CD4-positive, alpha-beta T cell treated with Interleukin-17A for 4 hours (primary cell): Measurements from ENCODE around the gene EFNA1.

Experiments used
- DNase-seq: peaks from one replicate; pipeline ENCODE4 v3.0.0-alpha.2; 2020; ENCODE audit warnings: mixed read lengths

The EFNA1 gene, protein sequence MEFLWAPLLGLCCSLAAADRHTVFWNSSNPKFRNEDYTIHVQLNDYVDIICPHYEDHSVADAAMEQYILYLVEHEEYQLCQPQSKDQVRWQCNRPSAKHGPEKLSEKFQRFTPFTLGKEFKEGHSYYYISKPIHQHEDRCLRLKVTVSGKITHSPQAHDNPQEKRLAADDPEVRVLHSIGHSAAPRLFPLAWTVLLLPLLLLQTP

DNA sequence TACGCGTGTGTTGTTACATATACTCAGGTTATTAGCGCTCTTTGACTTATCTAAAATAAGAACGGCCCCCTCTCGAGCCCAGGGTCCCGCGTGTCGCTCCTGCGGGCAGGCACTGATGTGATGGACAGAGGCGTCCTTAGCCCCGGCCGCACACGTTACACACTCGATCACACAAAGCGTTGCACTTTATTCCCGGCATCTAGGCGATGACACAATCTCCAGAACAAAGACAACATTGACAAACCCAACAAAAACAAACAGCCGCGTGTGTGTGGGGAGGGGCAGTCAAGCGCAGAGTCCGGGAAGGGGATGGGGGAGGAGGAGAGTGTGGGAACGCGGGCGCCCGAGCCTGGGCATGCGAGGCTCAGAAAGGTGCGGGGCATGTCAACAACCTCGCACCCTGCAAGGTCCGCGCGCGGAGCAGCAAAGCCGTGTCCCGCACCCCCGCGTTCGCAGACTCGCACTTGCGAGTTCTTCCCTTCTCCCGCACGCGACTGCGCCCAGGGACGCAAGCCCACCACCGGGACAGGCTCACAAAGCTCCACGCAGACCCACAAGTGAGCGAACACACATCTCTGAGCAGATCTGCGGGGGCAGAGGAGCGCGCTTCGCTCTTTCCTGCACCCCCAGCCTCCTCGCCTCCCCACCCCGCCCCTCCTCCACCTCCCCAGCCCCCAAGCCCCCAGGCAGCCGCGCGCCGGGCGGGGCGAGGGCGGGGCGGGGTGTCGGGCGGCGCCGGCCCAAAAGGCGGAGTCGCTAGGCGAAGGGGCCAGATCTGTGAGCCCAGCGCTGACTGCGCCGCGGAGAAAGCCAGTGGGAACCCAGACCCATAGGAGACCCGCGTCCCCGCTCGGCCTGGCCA is at the start of gene EFNA1:
Gene EFNA1, plus strand, starts transcription at position 772 of the 862 bp plus-strand sequence. CDS start 102 bp downstream, outside the sequence.
- peak; percentile 64 for DNase-seq

DNA sequence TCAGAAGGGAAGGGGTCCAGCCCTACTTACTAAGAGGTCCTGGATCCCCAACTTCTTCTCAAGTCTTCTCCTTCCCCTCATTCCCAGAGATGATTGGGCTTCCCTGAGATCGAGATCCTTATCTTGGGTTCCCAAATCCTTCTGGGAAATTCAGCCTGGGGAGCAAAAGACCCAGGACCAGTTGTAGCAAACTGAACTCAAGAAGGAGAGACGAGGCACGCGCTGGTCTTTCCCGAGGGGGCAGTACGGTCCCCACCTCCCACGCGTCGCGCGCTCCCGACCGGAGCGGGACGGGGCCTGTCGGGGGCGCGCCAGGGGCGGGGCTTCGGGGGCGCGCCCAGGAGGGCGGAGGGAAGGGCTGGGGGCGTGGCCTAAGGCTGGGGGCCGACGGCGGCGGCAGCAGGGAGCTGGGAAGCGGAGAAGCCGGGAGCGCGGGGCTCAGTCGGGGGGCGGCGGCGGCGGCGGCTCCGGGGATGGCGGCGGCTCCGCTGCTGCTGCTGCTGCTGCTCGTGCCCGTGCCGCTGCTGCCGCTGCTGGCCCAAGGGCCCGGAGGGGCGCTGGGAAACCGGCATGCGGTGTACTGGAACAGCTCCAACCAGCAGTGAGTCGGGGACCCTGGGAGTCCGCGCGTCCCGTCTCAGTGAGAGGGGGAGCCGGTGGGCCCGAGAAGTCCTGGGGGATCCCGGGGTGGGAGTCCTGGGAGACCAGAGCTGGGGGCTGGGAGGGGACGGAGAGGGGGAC is 49.0 kb upstream of the EFNA1 start, which contains the start of gene EFNA3:
Gene EFNA3, plus strand, starts transcription at position 369 of the 741 bp plus-strand sequence. Its CDS starts 105 bp downstream, at position 474.
- peak; percentile 79 for DNase-seq

GRCh38 chr1:155079210-155079486 is 48.5 kb upstream of the EFNA1 start:
- DNase-seq = no peak

DNA sequence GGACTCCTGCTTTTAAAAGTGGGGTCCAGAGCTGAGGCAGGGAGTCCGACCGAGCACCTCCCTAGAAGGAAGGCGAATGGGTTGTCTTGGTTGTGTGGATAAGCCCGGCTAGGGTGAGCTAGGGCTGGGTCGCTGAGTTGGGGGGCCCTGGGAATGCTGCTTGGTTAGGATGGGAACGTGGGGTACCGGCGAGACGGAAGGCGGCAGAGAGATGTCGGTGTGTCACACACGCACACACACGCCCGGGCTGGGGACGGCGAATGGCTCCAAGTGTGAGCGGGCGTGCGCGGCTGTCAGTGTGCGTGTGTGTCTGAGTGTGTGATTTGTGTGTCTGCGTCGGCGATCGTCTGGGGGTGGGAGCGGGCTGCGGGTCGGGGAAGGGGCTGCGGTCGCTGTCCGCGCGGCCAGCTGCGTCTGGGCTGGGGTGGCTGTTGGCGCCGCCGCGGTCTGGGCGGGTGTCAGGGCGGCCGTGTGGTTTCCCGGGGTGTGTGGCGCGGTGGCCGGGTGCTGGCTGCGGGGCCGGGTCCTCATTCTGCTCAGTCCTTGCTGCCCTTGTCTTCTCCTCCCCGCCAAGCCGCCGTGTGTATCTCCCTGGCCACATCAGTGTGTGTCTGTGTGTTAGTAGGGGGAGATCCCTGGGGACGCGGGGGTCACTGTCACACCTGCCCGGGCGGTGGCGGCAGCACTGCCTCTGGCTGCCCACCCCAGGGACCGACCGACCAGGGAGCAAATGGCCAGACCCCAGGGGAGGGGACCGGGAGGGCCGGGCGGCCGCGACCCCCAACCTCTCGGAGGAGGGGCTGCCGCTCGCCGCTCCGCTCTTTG is 48.0 kb upstream of the EFNA1 start:
- DNase-seq = peak; percentile 57

- DNase-seq = peak; percentile 61
These were observed 47.1 kb upstream of the EFNA1 start for GRCh38 chr1:155080312-155081228.

GRCh38 chr1:155081472-155082300 is 46.0 kb upstream of the EFNA1 start:
- peak; percentile 57 for DNase-seq

GRCh38 chr1:155082301-155083051 is 45.2 kb upstream of the EFNA1 start:
- peak; percentile 56 for DNase-seq

- DNase-seq = no peak
These were observed 44.6 kb upstream of the EFNA1 start for GRCh38 chr1:155083052-155083541.

DNA sequence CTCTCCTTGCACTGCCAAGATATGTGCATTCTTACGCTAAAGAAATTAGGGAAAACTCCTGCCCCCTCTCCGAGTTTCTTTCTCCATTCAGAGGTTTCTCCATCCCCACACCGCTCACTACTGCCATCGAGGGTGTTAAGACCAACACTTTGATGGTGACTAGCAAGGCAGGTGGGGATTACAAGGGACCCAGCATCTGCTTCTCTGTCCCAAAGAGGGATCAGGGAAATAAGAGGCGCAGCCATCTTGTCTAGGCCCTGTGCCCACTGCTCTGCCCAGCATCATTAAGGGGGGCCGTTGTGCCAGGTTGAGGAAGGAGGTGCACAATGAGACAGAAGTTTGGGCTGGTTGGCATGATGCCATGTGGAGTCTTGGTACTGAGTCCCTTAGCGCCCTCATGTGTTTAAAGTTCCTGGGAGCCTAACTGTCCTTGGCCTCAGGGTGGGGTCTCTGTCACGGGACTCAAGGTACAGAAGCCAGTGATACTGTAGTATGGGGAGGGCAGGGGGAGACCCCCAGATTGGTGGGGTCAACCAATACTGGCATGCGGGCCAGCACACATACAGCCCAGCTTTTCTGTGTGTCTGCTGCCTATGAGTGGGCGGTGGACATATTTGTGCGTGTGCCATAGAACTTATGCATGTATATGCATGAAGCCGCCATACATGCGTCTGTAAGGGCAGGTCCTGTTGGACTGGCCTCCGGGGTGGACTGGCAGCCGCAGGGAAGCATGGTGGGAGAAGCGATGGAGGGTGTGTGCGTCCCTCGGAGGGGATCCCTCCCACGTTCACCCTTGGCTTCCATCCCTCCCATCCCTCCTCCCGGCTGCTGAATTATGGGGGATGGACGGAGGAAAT is 43.6 kb upstream of the EFNA1 start:
- peak; percentile 51 for DNase-seq

GRCh38 chr1:155084722-155085503 is 42.8 kb upstream of the EFNA1 start:
- DNase-seq = peak; percentile 95

GRCh38 chr1:155085504-155086127 is 42.1 kb upstream of the EFNA1 start:
- peak; percentile 88 for DNase-seq

- peak; percentile 84 for DNase-seq
These were observed 41.4 kb upstream of the EFNA1 start for GRCh38 chr1:155086128-155086741.

GRCh38 chr1:155086856-155087535 is 40.7 kb upstream of the EFNA1 start:
- no peak for DNase-seq

DNA sequence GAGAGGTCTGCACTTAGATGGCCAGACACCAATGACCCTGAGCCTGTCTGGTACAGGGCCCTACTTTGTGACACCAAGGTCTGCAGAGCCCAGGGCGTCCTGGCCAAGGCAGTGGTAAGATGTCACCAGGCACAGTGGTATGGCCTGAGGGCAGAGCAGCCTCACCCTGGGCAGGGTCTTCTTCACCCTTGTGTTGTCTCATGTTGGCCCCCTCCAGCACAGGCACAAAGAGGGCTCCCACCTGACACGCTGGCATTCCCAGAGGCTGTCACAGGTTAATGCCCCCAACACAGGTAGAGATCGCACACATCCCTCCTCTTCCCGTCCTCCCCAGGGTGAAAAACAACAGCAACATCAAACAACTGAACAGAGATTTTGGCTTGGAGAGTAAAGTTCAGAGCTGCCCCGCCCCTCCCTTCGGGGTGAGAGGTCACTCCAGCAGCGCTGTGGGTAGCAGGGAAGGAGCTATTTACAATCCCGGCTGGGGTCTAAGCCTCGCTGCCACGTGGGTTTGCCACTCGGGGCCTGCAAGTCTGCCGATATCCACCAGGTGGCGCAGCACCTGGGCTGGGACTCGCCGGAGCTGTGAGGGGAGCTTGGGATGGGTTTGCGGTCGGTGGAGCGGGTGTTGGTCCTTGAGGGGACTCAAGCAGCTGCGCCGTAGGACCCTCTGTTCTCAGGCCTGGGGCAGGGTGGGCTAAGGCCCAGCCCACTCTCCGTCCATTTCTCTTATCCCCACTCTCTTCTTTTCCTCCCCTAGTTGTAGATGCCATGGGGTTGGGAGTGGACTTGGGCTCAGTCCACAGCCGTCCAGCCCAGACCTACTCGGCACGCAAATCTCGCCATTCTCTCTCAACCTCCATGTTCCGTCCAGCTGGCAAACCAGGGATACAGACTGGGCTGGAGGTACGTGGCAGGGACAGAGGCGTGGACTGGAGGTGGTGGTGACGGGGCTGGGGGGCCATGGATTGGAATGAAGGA is 36.3 kb upstream of the EFNA1 start:
- DNase-seq = peak; percentile 86

DNA sequence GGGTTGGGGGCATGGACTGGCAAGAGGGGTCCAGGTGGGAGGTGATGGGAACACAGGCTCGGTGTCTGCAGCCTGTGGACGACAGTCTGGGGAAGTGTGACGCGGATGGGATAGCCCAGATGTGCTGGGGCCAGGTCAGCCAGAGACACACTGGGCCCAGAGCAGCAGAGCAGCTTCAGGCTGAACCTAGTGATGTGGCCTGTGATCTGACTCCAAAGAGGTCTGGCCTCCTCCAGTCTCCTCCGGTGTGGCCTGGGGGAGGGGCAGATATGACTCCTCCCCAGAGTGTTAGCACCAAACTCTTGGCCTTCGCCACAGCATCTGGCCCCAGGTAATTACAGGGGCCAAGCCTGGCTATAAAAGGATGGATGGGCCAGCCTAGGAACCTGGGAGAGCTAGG is 35.5 kb upstream of the EFNA1 start:
- DNase-seq = no peak
